ENCODE data around the gene GLS2.
"Not testable (repeated sequence)": the region's sequence is repeated elsewhere in the genome, so short reads cannot be mapped to it uniquely, and the experiment has no call there.

The GLS2 gene

GRCh38 chr12:56490360-56490759 is 2.4 kb upstream of the GLS2 start:
- DNase-seq, result no peak

- DNase-seq, result no peak
Measured at GRCh38 chr12:56487448-56488040, 417 bp downstream of the GLS2 start.

- no peak for DNase-seq
Measured at GRCh38 chr12:56486694-56487093, 1.3 kb downstream of the GLS2 start.

- DNase-seq, result no peak
Measured at GRCh38 chr12:56484566-56484965, 3.4 kb downstream of the GLS2 start.

GRCh38 chr12:56479625-56480024 is 8.3 kb downstream of the GLS2 start:
- no peak for DNase-seq

GRCh38 chr12:56477521-56478225 is 10.3 kb downstream of the GLS2 start:
- no peak for DNase-seq

GRCh38 chr12:56476972-56477432 is 11.0 kb downstream of the GLS2 start:
- DNase-seq, result no peak

- no peak for DNase-seq
Measured at GRCh38 chr12:56476143-56476542, 11.8 kb downstream of the GLS2 start.

- DNase-seq, result no peak
Measured at GRCh38 chr12:56474389-56474788, 13.6 kb downstream of the GLS2 start.

- DNase-seq, result no peak
Measured at GRCh38 chr12:56469007-56469930, 18.7 kb downstream of the GLS2 start.

- peak; percentile 92 for DNase-seq
Measured at GRCh38 chr12:56468216-56469006, 19.6 kb downstream of the GLS2 start, which contains the start of gene SPRYD4. Gene SPRYD4 (plus strand): TSS chr12:56468578. CDS start chr12:56468592, 14 bp downstream.

- no peak for DNase-seq
Measured at GRCh38 chr12:56462565-56462964, 25.4 kb downstream of the GLS2 start.

GRCh38 chr12:56461235-56462159 is 26.5 kb downstream of the GLS2 start:
- no peak for DNase-seq

- no peak for DNase-seq
Measured at GRCh38 chr12:56457817-56458216, 30.1 kb downstream of the GLS2 start.

- DNase-seq, result no peak
Measured at GRCh38 chr12:56454557-56454956, 33.4 kb downstream of the GLS2 start, which contains the start of gene MIP. Gene MIP (minus strand): TSS chr12:56454657. CDS start chr12:56454613, 44 bp downstream.

GRCh38 chr12:56451147-56451546 is 36.8 kb downstream of the GLS2 start:
- no peak for DNase-seq

GRCh38 chr12:56450241-56450640 is 37.7 kb downstream of the GLS2 start:
- no peak for DNase-seq

GRCh38 chr12:56449622-56449984 is 38.4 kb downstream of the GLS2 start:
- no peak for DNase-seq

- peak; percentile 85 for DNase-seq
Measured at GRCh38 chr12:56448860-56449621, 38.9 kb downstream of the GLS2 start, which contains the start of gene TIMELESS. Gene TIMELESS (minus strand): TSS chr12:56449426. CDS start chr12:56434170, 15,256 bp downstream.

- not testable (repeated sequence) for DNase-seq
Measured at GRCh38 chr12:56443208-56443607, 44.8 kb downstream of the GLS2 start.

All from fibroblast of upper back skin (primary cell).